Amygdala (tissue), 56 donors: Measurements from ENCODE around the gene FMN1.

Experiments used
- DNase-seq, 56 donors: peaks; one replicate each; lab custom pipeline; 2025; lab: John Stamatoyannopoulos, UW

The FMN1 gene

DNA sequence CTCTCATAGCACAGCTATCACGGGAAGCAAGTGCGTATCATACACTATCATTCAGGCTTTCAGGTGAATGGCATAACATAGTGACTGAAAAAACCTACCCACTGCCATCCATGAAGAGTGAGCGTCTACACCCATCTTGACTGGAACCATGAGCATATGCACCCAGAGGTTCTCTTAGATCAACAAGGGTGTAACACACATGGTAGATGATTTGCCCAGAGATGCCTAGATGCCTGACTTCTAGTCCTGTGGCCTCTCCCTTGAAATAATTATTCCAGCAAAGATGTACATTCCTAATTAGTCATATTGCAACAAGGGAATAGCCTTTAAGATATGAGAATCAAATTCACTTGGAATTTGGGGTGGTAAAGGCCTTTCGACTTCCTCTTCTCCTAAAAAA is 248.3 kb downstream of the FMN1 start:
- no peak for DNase-seq

DNA sequence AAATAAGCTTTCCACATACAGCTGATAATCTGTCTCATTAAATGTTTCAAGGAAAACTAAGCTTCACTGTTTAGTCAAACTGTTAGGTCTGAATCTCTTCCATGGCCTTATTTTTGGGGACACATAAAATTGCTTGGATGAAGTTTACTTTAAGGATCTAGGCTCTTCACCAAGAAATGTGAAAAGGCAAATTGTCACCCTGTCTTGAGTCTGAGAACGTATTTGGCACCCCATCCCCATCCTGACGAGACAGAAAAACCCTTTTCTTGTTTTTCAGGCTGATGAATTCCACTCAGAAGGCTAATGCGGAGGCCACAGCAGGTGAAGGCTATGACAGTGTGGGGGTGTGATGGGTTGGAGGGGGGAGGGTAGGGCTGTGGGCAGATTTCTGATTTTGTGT is 250.1 kb downstream of the FMN1 start:
- no peak for DNase-seq

DNA sequence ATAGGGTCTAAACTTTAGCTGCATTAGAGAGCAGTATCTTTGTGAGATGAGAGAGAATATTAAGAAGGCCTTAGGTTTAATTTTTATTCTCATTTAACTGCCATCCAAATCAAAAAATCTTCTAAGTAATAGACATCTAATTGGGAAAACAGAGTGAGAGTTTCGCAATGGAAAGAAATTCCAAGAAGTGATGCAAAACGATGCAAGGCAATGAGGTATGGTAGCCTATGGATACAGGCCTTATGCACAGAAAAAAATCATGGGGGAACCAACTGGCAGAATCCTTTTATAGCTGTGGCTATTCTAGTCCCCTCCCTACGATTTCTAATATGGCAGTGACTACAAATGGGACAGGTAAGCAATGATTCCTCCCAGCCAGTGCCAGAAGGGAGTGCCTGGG is 250.8 kb downstream of the FMN1 start:
- no peak for DNase-seq

DNA sequence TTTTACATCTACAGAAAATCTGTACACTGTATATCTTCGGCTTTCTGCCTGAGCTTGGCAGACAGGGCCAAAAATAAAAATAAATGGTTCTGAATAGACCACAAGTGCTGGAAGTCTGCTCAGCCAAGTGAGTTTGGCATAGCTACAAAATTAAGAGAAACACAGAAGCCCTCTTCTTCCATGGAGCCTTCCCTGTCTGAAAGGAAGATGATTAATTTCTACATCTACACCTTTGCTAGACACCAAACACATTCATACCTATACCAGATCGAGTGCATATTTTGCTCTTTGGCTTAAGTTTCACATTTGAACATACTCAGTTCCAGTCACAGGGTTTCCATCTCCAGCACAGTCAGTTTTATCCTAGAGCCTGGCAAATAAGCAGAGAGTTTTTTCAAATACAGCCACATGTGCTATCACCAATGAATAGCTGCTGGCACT is 252.1 kb downstream of the FMN1 start:
- no peak for DNase-seq

DNA sequence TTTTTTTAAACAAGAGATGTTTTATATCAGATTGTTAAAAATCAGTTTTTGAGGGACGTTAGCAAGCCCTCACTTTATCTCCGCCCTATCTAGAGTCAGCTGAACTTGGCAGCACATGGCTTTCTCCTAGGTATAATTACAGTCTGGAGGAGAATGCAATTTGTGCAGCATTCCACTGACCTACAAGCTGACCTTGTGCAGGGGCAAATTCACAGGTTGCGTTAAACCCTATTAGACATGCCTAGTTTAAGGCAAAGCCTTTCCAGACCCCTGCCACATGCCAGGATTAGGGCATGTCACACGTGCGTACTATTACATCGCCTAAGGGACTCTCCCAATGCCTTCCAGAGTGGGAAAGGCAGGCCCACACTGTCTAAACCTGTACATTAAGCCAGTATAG is 252.7 kb downstream of the FMN1 start:
- no peak for DNase-seq

DNA sequence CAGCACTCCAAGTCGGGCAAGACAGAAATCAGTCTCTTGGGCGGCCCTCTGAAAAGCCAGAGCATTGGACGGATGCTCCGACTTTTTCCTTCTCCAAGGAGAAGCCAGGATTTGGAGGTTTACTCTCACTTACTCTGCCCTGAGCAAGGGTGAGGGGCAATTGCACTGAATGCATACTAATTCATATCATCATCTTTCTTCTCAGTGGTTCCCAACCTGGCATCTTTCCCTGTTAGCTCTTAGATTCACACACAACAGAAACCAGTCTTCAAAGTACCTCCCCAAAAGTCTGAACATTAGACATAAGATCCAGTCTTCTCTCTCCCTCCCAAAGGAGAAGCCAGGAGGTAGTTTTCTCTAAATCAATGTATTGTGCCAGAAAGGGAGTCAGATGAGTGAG is 257.5 kb downstream of the FMN1 start:
- DNase-seq: no peak

DNA sequence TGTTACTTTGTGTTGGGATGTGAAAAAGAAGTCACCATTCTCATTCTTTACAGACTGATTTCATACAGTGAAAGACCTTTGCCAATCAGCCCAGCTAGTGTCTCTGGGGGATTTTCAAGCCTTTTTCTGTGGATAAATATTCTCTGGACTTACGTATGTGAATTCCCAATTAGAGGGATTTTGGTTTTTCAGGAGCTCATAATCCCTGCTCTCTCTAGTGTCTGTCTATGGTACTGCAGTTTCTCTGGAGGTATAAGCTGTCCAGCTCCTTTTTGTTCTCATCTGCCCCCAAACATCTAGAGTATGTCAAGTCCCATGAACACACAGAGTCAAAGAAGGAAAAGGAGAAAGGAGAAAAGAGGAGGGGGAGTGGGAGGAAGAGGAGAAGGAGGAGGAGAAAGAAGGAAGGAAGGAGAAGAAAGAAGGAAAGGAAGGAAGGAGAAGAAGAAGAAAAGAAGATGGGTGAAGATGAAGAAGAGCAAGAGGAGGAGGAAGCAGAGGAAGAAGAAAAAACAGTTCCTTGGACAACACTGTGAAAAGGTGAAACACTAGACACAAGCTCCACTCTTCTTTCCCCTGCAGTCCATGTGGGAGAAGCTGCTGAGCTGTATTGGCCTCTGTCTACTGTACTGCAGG is 258.1 kb downstream of the FMN1 start:
- DNase-seq: no peak

DNA sequence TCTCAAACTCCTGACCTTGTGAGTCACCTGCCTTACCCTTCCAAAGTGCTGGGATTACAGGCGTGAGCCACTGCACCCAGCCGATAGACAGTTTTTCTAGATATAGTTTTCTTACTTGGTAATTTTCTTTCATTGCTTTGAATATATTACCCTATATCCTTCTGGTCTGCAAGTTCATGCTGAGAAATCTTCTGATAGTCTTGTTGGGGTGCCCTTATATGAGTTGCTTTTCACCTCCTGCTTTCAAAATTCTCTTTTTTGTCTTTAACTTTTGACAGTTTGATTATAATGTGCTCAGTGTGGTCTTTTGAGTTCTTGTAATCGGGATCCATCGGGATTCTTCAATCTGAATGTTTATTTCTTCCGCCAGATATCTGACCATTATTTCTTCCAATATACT is 259.4 kb downstream of the FMN1 start:
- DNase-seq: no peak

DNA sequence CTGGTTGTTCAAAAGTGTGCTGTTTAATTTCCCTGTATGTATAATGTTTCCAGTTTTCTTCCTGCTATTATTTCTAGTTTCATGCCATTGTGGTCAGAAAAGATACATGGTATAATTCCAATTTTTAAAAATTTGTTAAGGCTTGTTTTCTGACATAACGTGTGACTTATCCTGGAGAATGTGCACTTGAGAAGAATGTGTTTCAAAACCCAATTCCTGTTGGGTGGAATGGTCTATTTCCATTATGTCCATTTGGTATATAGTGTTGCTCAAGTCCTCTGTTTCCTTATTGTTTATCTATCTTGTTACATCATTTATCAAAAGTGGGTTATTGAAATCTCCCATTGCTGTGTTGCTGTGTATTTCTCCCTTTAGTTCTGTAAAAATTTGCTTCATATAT is 261.3 kb downstream of the FMN1 start:
- DNase-seq: no peak

DNA sequence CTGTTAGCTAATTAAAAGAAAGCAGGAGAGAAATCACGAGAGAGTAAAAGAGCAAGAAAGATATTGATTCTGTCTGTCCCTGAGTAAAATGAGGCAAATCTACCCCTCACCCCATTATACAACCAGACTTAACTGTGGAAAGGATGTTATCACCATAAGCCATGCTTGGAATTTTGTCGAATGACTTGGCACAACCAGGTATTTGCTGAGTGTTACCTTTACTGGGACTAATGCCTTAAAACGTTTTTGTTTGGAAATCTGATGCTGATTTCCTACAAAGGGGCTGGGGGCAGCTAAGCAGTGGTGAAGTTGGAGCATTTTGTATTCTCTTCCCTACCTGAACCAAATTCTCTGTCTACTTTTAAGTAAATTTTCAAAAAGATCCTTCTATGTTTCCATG is 265.6 kb downstream of the FMN1 start:
- no peak for DNase-seq

DNA sequence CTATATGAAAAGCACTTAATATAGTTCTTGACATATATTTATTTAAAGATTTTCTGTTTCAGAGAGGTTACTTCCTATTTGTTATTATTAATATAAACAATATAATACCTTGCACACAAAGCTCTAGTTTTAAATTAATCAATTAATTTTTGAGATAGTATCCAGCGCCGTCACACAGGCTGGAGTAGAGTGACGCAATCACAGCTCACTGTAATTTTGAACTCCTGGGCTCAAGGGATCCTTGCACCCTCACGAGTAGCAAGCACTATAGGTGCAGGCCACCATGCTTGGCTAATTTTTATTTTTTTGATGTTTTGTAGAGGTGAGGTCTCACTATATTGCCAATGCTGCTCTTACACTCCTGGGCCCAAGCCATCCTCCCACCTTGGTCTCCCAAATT is 267.4 kb downstream of the FMN1 start:
- no peak for DNase-seq

DNA sequence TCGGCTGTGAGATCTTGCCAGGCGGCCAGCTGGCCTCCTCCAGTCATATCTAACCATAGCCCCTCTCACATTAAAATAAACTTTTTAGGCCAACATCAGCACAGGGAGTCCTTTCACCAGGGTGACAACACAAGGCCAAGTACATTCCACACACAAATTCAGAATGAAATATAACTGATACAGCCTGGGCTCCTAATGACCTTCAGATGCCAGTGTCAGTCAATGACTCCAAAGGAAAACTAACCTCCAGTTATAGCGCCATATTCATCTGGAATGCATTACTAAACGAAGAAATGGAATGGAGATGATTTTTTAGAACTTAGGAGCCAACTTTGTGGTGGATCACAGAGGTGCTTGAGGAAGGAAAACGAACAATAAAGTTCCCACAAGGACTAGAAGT is 271.3 kb downstream of the FMN1 start:
- no peak for DNase-seq

DNA sequence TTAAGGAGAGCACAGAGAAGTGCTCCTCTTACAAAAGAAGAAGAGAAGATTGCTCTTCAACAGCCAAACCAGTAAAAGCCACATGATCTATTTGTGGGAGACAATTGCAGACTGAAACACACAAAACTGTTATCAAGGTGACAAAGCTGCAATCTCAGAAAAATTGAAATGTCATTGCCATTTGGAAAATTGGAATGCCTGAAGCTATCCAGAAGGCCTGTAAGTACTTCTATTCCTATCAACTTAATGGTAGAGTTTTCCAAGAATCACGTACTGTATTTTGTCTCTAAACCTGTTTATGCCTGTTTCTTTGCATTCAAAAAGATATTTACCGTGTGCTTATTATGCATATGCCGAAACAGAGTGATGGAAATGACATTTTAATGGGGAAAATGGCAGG is 272.0 kb downstream of the FMN1 start:
- no peak for DNase-seq

DNA sequence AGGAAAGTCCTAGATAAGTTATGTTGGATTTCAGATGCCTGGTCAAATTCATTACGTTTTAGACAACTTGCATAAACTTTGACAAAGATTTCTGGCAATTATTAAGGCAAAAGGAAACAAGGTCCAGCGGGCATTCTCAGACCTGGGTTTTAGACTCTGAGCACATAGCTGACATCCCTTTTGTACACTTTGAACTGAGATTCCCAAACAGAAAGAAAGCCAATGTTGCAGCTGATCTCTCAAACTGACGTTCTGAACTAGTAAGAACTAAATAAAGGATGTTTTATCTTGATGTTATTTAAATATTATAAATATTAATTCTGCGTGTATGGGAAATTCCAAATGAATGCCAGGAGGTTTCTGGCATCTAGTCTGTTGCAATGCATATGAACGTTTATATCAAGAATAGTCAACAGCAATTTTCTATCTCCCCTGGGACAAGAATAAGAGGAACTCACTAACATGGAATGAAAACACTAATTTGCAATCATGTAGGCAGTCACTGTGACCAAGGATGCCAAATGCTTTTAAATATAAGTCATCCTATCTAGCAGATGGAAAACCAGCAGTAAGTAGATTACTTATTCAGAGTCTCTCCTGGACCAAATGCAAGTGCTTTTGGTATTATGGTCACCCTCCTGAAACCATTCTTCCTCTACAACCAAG is 274.6 kb downstream of the FMN1 start:
- DNase-seq: no peak

DNA sequence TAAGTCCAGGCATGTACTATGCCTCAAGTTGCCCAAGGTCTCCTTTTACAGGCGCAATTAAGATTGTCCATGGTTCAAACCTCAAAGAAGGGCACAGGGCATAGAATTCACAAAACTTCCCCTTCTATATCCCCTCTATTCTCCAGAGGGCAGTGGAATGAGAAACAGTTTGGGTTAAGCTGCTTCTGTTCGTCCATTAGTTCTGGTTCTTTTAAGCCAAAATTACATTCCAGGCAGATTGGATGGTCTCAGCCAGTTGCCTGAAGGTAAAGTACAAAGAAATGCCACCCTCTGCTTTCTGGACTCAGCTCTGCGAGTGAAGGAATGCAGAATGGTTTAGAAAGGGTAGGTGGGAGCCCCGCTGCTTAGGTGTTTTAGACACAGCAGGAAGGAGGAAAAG is 276.0 kb downstream of the FMN1 start:
- no peak for DNase-seq

DNA sequence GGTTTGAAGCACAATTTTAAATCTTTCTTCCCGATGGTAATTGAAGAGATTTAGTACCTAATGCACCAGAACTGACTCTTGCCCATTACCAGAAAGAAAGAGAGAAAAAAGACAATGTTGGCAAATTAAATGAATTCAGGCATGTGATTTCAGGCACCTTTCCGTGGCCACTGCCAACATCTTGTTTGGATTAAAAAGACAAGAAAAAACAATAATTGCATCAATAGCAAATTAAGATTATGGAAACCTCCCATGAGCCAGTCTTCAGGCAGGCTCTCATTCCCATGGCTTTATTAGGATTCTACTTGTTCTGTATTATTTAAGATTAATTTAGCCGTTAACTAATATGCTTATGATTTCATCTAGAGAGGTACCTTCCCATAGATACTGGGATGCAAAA is 283.7 kb downstream of the FMN1 start:
- no peak for DNase-seq

DNA sequence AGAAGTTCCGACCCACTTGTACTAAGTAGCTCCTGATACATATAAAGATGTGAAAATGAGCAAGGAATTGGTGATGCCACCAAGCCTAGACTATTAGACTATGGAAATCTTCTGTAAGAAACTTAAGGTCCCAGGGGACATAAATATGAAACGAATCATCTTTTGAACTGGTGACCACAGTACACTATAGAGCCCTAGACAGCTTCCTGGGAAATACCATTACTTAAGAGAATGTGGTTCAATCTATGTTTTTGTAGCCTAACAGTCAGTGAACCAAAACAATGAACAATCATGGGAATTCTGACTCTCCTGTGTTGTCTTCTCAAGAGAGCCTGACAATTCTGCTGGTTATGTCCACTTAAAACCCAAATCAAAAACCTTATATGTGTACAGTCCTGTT is 285.1 kb downstream of the FMN1 start:
- no peak for DNase-seq

DNA sequence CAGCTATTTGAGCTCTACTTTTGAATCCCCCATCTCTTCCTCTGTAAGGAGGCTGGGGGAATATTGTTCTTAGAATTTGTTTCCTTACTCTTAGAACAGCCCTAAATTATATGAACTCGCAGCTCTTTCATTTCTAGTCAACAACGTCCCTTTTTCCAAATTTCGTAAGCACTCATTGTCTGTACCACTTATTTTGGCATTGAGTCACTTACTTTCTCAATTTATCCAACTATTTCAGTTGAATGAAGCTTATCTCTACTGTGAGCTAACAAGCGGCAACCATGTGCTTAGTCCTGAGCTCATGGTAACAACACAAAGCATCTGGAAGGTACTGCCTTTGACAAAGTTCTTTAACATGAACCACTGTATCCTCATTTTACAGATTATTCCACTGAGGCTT is 285.6 kb downstream of the FMN1 start:
- DNase-seq: no peak

DNA sequence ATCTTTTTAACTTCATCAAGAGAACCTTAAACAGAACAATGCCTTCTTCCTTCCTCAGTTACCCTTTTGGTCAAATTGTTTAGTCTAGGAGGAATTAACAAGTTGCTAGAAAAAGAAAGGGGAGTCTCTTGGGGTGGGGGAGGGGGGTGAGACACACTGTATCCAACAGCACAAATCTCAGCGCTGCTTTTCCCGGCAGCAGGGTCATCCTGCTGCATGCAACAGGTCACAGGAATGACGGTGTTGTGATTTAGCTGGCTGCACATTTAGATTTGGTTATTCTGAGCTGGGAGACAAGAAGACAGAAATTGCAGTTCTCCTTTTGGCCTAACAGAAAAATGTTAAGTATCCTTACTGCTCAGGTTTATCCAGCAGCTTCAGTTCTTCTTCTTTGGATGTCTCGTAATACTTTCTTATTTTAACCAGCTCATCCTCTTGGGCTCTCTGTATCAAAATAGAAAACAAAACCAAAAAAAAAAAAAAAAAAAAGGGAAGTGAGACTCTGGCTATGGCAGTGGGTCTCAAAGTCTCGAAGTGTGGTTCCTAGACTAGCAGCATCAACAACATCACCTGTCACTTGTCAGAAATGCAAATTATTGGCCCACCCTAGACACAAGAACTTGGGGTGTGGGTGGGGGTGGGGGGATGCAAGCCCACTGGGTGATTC is 286.2 kb downstream of the FMN1 start:
- DNase-seq: no peak

DNA sequence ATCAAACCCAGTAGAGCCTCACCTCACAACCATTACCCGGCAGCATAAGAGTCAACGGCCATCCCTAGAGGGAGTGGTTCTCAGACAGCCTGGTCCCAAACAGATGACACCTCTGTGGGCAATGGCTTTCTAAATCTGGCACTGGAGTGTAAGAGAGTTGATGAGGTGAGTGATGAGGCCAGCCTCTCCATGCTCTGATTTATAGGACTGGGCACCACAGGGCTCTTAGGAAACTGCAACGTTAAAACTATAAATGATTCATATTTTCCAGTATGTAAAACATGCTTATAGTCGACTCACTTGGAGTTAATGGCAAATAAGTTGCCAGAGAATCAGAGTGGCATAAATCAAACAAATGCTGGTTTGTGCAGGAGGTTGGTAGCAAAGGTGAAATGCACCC is 289.0 kb downstream of the FMN1 start:
- no peak for DNase-seq

DNA sequence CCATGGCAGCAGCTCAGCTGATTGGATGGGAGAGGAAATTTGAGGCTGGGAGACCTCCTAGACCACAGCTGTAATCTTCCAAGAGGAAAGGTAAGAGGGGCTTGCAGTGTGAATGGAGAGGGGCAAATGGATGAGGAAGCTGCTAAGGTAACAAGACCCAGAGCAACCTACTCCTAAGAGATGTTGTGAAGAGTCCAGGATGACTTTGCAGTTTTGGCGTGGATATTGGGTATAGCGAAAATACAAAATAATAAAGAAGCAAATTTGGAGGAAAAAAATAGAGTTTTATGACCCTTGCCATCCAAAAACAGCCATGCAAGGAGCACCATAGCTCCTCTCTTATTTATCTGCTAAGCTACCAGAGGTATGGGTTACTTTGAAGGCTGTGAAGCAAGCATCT is 290.1 kb downstream of the FMN1 start:
- no peak for DNase-seq

DNA sequence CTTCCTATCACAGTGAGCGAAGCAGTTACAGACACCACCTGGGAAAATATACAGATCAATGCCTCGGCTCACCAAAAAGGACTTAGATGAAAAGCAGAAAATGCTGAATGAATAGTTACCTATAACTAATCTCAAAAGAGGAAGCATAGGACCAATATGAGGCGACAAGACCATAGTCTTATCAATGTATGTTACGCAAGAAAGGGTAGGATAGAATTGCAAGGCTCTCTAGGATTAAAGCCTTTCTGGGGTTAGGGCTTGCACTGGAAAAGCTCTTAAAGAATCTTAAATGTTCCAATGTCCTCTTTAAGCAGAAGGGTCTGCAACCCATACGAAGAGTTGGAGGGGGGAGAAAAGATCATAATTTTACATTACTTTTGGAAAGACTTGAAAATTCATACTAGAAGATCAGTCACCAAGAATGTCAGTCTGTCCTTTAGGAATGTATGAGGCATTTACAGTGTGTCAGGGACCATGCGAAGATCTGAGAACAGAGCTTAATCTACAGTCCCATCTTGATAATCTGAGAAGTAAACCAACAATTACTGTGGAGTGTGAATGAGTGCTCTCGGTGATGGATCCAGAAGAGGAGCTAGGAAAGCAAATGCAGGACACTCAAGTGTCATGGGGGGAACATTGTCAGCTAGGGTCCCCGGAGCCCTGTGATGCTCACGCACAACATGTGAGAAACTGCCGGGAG is 290.8 kb downstream of the FMN1 start:
- DNase-seq: no peak
